ENCODE data around the gene EPYC. TPM values are rescaled to one million over a fixed set of nuclear protein-coding genes. Genes with fewer than 3 reads are reported as not detected.

Gene EPYC
- total and polyA plus RNA-seq, 2 experiments from 2014 or later = not detected

DNA sequence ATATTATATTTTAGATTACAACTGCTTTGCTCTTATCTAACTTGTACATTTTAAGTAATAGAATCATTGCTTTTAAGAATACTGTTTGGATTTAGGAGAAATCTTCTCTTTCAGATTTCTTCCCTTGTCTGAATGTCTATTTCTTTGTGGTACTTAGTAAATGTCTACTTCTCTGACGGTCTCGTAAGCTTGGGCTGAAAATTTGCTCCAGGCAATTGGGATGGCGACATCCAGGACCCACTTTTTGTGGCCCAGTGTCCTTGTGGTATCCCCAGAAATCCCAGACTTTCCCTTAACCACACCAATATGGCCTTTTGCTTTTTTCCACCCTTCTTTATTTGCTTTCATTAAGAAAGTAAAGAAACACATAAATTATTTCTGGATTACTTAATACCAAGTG is 25.8 kb downstream of the EPYC start:
- no peak overlapping the region for H3K4me3 Mint-ChIP-seq
- peaks cover 17% of the 10 kb centered on the region for H3K4me1 Mint-ChIP-seq
- peaks cover 12% of the 10 kb centered on the region for H3K4me1 ChIP-seq (ENCODE audit: insufficient read depth)
- H2AFZ ChIP-seq = no peak overlapping the region
- H3K27ac Mint-ChIP-seq = no peak overlapping the region
- DNase-seq (ENCODE audit: low spot score) (no peak), ATAC-seq (no peak)
- H3K9me3 Mint-ChIP-seq = no peaks in the 10 kb centered on the region
- no peaks in the 10 kb centered on the region for H3K36me3 Mint-ChIP-seq (ENCODE audit: low read depth)
- peaks cover 45% of the 10 kb centered on the region for H3K27me3 ChIP-seq (ENCODE audit: insufficient read depth)
- TF ChIP-seq EZH2phosphoT487 (IDR thresholded peaks at IDR 0.05; ENCODE audit: unreplicated experiment) (no peak), CTCF (conservative IDR thresholded peaks at IDR 0.05; ENCODE audit: low read depth in 2 of 2) (no peak), ZNF114 (CRISPR knock-in tag; IDR thresholded peaks at IDR 0.05) (no peak), CREB1 (CRISPR knock-in tag; IDR thresholded peaks at IDR 0.05; ENCODE audit: low read depth) (no peak), EZH2 (IDR thresholded peaks at IDR 0.05; ENCODE audit: low read depth, unreplicated experiment) (no peak), REST (IDR thresholded peaks at IDR 0.05; ENCODE audit: unreplicated experiment) (no peak), JUNB (IDR thresholded peaks at IDR 0.05; ENCODE audit: unreplicated experiment) (no peak), NANOG (IDR thresholded peaks at IDR 0.05; ENCODE audit: borderline replicate concordance) (no peak), STAT1 (IDR thresholded peaks at IDR 0.05; ENCODE audit: unreplicated experiment) (no peak), POLR2AphosphoS5 (IDR thresholded peaks at IDR 0.05; ENCODE audit: low read depth) (no peak), ZNF331 (CRISPR knock-in tag; IDR thresholded peaks at IDR 0.05; ENCODE audit: low read depth) (no peak)
- TF ChIP-seq, protein P1, sequence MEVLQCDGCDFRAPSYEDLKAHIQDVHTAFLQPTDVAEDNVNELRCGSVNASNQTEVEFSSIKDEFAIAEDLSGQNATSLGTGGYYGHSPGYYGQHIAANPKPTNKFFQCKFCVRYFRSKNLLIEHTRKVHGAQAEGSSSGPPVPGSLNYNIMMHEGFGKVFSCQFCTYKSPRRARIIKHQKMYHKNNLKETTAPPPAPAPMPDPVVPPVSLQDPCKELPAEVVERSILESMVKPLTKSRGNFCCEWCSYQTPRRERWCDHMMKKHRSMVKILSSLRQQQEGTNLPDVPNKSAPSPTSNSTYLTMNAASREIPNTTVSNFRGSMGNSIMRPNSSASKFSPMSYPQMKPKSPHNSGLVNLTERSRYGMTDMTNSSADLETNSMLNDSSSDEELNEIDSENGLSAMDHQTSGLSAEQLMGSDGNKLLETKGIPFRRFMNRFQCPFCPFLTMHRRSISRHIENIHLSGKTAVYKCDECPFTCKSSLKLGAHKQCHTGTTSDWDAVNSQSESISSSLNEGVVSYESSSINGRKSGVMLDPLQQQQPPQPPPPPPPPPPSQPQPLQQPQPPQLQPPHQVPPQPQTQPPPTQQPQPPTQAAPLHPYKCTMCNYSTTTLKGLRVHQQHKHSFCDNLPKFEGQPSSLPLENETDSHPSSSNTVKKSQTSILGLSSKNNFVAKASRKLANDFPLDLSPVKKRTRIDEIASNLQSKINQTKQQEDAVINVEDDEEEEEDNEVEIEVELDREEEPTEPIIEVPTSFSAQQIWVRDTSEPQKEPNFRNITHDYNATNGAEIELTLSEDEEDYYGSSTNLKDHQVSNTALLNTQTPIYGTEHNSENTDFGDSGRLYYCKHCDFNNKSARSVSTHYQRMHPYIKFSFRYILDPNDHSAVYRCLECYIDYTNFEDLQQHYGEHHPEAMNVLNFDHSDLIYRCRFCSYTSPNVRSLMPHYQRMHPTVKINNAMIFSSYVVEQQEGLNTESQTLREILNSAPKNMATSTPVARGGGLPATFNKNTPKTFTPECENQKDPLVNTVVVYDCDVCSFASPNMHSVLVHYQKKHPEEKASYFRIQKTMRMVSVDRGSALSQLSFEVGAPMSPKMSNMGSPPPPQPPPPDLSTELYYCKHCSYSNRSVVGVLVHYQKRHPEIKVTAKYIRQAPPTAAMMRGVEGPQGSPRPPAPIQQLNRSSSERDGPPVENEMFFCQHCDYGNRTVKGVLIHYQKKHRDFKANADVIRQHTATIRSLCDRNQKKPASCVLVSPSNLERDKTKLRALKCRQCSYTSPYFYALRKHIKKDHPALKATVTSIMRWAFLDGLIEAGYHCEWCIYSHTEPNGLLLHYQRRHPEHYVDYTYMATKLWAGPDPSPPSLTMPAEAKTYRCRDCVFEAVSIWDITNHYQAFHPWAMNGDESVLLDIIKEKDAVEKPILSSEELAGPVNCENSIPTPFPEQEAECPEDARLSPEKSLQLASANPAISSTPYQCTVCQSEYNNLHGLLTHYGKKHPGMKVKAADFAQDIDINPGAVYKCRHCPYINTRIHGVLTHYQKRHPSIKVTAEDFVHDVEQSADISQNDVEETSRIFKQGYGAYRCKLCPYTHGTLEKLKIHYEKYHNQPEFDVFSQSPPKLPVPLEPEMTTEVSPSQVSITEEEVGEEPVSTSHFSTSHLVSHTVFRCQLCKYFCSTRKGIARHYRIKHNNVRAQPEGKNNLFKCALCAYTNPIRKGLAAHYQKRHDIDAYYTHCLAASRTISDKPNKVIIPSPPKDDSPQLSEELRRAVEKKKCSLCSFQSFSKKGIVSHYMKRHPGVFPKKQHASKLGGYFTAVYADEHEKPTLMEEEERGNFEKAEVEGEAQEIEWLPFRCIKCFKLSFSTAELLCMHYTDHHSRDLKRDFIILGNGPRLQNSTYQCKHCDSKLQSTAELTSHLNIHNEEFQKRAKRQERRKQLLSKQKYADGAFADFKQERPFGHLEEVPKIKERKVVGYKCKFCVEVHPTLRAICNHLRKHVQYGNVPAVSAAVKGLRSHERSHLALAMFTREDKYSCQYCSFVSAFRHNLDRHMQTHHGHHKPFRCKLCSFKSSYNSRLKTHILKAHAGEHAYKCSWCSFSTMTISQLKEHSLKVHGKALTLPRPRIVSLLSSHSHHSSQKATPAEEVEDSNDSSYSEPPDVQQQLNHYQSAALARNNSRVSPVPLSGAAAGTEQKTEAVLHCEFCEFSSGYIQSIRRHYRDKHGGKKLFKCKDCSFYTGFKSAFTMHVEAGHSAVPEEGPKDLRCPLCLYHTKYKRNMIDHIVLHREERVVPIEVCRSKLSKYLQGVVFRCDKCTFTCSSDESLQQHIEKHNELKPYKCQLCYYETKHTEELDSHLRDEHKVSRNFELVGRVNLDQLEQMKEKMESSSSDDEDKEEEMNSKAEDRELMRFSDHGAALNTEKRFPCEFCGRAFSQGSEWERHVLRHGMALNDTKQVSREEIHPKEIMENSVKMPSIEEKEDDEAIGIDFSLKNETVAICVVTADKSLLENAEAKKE (CRISPR knock-in tag; IDR thresholded peaks at IDR 0.05) = no peak
- TF ChIP-seq, protein P2, sequence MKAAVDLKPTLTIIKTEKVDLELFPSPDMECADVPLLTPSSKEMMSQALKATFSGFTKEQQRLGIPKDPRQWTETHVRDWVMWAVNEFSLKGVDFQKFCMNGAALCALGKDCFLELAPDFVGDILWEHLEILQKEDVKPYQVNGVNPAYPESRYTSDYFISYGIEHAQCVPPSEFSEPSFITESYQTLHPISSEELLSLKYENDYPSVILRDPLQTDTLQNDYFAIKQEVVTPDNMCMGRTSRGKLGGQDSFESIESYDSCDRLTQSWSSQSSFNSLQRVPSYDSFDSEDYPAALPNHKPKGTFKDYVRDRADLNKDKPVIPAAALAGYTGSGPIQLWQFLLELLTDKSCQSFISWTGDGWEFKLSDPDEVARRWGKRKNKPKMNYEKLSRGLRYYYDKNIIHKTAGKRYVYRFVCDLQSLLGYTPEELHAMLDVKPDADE (IDR thresholded peaks at IDR 0.05) = no peak
- no peaks in the 10 kb centered on the region for H3K9me2 ChIP-seq (ENCODE audit: insufficient read depth)
- H3K79me2 ChIP-seq (replicated peaks; ENCODE audit: insufficient read depth) = no peaks in the 10 kb centered on the region
- H3K36me3 ChIP-seq (ENCODE audit: insufficient read depth) = no peaks in the 10 kb centered on the region
- H3F3A ChIP-seq (replicated peaks; ENCODE audit: low read depth) = no peaks in the 10 kb centered on the region
- no peak overlapping the region for H3K4me2 ChIP-seq
- H3K4me3 ChIP-seq = no peak overlapping the region
- H3K27me3 Mint-ChIP-seq (ENCODE audit: insufficient read depth, low read depth, poor library complexity) = peaks cover 25% of the 10 kb centered on the region
- peaks cover 8% of the 10 kb centered on the region for H4K20me1 ChIP-seq (replicated peaks; ENCODE audit: insufficient read depth)
- no peak overlapping the region for H3K27ac ChIP-seq (ENCODE audit: low read depth)
